HG03520 (cell line): ENCODE results near the gene IGSF21.
"Not testable (repeated sequence)": the region's sequence is repeated elsewhere in the genome, so short reads cannot be mapped to it uniquely, and the experiment has no call there.

Experiments
- ATAC-seq: cut with Tn5 transposase; IDR thresholded peaks from one replicate; pipeline ENCODE4 v1.9.1; 2021; ENCODE audit warnings: mild to moderate bottlenecking, moderate library complexity; ENCODE audit not compliant: unreplicated experiment

Gene IGSF21

DNA sequence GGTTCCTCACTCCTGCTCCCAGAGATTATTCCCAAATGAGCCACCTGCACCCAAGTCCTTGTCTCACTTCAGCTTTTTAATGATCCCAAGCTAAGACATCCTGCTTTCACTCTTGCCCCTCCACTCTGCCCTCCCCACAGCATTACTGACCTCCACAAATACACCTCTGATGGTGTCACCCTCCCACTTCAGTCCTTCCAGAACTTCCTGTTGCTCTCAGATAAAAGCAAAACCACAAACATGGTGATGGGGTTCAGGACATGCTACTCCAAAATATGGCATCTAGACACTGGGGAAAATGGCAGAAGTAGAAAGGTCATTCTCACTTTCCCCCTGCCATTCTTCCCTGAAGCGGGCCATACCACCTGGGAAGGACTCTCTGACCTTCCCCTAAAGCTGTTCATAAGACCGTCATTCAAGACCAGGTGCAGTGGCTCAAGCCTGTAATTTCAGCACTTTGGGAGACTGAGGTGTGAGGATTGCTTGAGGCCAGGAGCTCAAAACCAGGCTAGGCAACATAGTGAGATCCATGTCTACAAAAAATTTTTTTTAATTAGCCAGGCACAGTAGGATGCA lies 307.4 kb downstream of the IGSF21 start:
- no peak for ATAC-seq

- ATAC-seq = no peak
Observed at GRCh38 chr1:18415448-18416027, 307.9 kb downstream of the IGSF21 start.

GRCh38 chr1:18416126-18416525 lies 308.5 kb downstream of the IGSF21 start:
- not testable (repeated sequence) for ATAC-seq

DNA sequence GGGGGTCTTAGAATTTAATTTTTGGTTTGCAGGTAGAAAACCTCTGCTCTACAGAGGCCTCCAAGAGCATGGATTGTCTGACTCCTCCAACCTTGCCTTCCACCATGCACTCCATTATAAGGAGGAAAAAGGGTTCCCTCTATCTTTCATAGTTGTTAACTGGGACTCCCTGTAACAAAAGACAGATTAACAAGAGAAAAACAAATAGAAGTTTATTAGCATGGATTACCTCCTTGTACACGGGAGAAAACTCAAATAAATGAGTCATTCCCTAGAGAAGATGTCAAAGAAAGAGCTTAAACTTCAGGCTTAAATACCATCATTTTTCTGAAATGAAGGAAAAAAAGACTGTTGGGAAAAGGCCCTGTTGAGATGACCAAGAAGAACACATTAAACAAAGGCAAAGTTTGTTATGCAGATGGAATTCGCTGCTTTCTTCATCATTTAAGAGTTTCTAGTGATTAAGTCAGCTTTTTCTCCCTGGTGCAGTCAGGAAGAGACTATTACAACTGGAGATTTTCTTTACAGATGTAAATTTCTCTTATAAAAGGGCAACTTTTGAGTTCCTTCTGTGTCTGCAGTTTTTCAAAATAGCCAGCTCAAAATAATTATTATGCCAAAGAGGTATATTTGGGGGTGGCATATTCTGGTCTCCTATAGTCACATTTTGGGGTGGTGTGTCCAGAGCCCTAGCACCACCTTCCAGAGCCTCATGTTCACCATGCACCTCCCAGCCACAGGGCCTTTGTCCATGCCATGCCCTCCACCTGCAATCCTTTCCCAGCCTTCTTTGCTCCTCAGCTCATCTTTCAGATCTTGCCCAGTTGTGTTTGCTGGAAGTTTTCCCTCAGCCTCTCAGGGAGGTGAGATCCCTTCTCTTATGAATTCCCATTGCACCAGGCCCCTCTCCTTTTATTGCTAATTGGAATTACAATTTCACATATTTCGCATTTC lies 310.0 kb downstream of the IGSF21 start:
- no peak for ATAC-seq

DNA sequence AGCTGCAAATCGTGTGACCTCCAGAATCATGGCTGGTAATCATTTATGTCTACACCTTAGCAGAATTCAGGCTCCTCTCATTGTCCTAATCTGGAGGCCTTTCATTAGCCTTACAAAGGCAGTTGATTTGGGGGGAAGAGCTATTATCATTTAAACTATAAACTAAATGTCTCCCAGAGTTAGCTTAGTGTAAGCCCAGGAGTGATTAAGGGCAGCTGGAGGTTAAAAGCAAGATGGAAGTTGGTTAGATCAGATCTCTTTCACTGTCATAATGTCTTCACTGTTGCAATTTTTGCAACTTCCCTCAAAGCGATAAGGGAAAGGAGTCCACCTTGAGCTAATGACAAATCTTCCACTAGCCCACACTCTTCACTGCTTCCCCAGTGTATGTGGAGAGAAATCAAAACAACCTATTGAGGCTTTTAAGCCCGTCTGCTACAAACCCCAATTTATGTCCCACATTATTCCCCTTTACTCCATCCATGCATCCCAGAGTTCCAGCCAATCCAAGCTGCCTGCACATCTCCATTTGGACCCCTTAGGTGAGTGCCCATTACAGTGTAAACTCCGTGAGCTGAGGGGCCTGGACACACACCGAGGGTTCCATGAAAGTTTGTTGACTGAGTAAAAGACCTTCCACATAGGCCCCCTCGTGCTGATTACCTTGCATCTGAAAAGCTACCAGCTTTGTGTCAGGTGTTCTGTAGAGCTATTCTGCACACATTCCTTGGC lies 311.7 kb downstream of the IGSF21 start:
- ATAC-seq = no peak

- no peak for ATAC-seq
Observed at GRCh38 chr1:18419845-18420184, 312.2 kb downstream of the IGSF21 start.

DNA sequence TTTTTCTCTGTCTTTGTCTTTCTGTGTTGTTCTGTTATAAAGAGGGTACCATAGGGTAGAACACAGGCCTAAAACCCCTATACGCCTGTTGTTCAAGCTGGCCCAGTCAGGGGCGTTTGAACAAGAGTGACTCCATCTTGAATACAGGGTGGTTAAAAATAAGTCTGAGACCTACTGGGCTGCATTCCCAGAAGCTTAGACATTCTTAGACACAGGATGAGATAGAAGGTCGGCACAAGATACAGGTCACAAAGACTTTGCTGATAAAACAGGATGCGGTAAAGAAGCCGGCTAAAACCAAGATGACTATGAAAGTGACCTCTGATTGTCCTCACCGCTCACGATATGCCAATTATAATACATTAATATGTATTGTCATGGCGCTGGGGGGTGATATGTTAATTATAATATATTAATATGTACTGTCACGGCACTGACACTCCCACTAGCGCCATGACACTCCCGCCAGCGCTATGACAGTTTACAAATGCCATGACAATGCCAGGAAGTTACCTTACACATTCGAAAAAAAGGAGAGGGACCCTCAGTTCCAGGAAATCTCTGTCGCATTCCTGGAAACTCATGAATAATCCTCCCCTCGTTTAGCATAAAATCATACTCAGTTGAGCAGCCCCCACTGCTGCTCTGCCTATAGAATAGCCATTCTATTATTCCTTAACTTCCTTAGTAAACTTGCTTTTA lies 314.6 kb downstream of the IGSF21 start:
- no peak for ATAC-seq

- ATAC-seq = no peak
Observed at GRCh38 chr1:18422954-18423353, 315.4 kb downstream of the IGSF21 start.

GRCh38 chr1:18426580-18426979 lies 319.0 kb downstream of the IGSF21 start:
- no peak for ATAC-seq
